SH-SY5Y (cell line): ENCODE data around the gene EYA2.

Source experiments
- GATA2 ChIP-seq: IDR thresholded peaks from 2 replicates; pipeline ENCODE4 v1.6.1; 2011; ENCODE audit warnings: mild to moderate bottlenecking, low read depth, low read length
- GATA3 ChIP-seq: IDR thresholded peaks from 2 replicates; pipeline ENCODE4 v1.6.1; 2011; ENCODE audit warnings: low read depth, mild to moderate bottlenecking, low read length, moderate library complexity

EYA2 gene

DNA sequence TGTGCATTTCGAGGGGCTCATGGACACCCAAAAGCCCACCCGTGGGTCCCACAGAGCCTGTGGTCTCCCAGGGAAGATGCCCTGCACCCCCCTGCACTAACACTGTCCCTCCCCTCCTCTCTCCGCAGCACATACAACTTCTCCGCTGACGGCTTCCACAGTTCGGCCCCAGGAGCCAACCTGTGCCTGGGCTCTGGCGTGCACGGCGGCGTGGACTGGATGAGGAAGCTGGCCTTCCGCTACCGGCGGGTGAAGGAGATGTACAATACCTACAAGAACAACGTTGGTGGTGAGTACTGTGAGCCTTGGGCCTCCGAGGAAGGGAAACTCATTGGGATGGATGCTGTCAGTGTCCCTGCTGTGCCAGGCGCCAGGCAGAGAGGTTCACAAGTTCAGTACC is 277.9 kb downstream of the EYA2 start:
- TF ChIP-seq GATA3 (no peak), GATA2 (no peak)

DNA sequence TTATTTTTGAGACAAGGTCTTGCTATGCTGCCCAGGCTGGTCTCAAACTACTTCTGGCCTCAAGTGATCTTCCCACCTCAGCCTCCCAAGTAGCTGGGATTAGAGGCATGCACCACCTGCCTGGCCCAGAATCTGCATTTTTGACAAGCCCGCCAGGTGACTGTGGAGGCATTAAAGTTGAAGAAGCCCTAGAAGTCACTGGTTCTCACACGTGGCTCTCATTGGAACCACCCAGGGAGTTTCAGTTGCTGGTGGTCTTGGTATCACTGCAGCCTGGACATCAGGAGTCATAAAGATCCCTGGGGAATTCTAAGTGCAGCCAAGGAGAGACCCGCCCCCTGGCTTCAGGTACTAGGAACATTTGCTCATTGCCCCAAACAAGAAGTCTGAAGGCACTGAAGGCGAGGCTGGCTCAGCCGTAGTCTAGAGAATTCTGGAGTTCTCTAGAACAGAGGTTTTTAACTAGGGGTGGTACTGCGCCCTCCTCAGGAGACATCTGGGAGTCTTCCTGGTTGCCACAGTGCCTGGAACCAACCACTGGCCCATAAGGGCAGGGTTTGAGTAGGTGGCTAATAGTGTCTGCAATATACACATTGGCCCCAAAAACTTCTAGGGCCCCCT is 279.1 kb downstream of the EYA2 start:
- TF ChIP-seq GATA3 (no peak), GATA2 (no peak)

DNA sequence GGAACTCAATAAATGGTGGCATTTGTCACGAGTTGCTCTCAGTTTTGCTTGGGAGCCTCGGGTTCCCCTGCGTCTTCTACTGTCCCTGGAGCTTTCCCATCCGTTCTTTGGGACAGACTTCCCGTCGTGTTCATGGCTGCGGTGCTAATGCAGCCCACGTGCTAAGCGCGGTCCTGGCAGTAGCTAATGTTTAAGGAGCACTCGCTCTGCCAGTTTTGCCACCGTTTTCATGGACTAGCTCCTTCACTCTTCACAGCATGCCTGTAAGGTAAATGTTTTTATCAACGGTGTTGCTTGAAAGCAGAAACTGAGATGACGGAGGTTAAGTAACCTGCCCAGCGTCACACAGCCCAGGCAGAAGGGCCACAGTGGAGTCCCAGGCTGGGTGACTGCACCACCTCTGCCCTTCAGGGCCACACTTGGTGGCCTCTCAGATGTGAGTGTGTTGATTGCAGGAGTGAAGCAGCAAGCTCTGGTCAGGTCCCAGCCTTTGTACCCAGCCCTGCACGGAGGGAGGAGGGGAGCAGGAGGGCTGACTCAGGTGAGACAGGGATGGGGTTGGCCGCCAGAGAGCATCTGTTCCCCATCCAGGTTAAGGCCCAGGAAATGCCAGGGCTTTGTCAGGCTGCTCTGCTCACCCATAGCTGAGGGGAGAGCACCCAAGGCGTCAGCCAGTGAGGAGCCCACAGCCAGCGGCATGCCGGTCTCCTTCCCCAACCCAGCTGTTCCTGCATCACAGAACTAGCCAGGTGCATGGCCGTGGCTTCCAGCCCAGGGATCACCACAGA is 280.0 kb downstream of the EYA2 start:
- TF ChIP-seq GATA3: no peak

DNA sequence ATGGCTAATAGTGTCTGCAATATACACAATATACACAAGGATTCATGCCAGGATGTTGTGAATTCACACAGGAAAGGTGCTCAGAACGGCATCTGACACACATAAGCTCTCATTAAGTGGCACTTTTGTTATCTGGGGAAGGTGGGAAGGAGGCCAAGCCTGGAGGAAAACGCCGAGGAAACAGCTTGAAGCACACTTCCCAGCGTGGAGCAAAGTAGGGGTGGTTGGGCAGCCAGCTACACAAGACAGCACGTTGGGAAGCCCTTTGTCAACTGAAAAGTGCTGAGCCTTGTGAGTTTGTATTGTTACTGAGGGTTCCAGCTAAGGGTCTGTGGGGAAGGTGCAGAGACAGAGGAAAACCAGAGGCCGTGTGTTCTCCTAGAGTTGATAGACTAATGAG is 280.9 kb downstream of the EYA2 start:
- TF ChIP-seq GATA2: no peak
- no peak for TF ChIP-seq GATA3

DNA sequence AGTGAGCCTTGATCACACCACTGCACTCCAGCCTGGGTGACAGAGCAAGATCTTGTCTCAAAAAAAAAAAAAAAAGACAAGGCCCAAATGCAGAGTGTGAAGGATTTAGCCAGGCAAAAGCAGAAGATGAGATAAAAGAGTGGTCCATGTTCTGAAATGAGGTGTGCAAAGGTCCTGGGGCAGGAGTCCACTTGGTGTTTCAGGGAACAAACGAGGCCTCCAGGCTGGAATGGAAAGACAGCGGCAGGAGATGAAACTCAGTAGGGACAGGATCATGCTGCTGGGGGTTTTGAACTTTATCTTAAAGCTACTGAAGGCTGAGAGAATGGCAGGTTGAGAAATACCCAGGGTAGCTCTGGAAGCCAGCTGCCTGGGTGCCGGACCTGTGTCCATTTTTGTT is 283.6 kb downstream of the EYA2 start:
- no peak for TF ChIP-seq GATA3
- TF ChIP-seq GATA2: no peak

DNA sequence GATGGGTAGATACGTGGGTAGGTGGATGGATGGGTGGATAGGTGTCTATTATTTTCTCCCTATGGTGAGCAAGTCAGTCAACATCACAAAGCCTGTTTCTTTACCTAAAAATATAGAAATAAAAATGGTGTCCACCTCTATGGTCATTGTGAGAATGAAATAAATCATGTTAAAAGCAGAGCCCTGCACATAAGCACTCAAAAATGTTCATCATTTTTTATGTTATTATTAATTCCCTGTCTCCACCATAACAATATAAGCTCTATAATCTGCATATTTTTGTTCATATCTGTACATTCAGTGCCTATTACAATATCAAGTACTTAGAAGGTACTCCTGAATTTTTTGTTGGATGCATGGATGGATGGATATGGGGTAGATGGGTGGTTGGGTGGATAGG is 284.2 kb downstream of the EYA2 start:
- TF ChIP-seq GATA2 (no peak), GATA3 (no peak)

DNA sequence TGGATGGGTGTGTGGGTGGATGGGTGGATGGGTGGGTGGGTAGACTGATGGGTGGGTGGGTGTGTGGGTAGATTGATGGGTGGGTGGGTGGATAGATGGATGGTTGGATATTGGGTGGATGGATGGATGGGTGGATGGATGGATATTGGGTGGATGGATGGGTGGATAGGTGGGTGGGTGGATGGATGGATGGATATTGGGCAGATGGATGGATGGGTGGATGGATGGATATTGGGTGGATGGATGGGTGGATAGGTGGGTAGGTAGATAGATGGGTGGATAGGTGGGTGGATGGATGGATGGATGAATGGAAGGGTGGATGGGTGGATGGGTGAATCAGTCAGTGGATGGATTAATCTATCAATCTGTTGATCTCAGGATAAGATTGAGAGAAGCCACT is 284.6 kb downstream of the EYA2 start:
- TF ChIP-seq GATA3 (no peak), GATA2 (no peak)

DNA sequence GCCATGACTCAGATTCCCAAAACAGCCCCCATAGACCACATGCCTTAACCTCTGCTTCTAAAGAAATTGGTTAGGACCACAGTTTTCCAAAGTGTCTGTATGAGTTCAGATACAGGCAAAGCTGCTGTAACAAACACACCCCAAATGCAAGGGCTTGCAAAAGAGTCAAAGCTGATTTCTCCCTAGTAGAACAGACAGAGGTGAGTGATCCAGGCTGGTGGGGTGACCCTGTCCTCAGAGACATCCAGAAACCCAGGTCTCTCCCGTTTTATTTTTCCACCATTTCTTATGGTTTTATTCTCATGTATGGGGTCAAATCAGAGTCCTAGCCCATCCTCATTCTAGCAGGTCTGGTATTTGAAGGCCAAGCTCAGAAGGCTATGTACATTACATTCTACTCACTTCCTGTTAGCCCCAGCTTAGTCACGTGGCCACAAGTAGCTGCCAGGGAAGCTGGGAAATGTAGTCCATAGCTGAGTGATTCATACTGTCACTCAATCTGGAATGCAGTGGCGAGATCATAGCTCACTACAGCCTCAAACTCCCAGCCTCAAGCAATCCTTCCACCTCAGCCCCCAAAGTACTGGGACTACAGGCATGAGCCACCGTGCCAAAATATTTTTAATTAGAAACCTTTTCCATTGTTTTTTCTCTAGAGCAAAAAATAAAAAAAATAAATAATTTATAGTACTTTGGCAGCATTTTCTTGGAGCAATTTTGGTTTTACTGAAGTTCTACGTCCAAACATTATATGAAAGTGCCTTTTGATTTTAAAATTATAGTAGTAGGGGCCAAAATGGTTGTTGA is 286.6 kb downstream of the EYA2 start:
- TF ChIP-seq GATA3 (no peak), GATA2 (no peak)

DNA sequence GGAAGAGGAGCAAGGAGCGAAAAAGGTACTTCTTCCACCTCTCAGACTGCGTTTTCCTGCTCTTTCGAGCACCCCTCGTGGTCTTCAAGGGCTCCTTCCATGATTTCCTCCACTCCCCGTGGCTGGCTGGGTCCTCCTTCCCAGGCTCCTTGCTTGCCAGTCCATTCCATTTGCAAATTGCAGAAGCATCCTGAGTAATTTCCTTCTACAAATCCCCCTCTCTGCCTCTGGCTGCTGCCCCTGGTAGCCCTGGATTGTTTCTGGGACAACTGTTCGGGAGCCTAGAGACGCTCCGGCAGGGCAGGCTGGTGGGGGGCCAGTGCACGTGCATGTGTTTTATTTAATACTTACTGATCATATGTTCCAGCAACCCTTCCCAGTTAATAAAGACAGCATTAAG is 288.7 kb downstream of the EYA2 start:
- no peak for TF ChIP-seq GATA3
- TF ChIP-seq GATA2: no peak

DNA sequence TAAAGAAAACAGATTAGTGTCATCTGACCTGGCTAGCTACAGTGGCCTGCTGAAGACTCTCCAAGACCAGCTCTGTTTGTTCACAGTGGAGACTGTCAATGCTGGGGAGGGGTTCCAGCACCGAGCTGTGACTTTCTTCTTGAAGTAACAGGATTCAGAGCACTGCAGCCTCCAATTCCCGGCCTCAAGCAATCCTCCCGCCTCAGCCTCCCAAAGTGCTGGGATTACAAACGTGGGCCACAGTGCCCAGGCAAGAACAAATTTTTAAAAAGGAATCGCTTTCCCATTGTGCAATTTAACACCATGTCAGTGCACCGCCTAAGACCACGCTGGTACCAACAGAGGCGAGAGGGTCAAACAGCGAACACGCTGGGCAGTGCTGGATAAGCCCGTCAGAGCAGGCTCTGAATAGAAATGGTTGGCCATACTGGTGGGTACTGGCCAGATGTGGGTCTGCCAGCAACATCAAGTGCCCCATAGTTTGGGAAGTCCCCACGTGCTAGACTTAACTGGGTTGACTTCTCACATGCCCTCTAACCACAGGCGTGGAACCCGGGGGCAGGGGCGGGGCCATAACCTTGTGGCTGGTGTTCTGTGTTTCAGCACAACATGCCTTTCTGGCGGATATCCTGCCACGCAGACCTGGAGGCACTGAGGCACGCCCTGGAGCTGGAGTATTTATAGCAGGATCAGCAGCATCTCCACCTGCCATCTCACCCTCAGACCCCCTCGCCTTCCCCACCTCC is 293.0 kb downstream of the EYA2 start:
- TF ChIP-seq GATA2 (no peak), GATA3 (no peak)

DNA sequence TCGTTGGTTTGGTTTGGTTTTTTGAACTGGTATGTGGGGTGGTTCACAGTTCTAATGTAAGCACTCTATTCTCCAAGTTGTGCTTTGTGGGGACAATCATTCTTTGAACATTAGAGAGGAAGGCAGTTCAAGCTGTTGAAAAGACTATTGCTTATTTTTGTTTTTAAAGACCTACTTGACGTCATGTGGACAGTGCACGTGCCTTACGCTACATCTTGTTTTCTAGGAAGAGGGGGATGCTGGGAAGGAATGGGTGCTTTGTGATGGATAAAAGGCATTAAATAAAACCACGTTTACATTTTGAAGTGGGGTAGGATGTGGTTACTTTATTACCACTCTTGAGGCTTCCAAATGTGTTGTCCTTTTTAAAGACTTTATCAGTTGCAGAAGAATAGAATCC is 293.9 kb downstream of the EYA2 start:
- no peak for TF ChIP-seq GATA3
- no peak for TF ChIP-seq GATA2

DNA sequence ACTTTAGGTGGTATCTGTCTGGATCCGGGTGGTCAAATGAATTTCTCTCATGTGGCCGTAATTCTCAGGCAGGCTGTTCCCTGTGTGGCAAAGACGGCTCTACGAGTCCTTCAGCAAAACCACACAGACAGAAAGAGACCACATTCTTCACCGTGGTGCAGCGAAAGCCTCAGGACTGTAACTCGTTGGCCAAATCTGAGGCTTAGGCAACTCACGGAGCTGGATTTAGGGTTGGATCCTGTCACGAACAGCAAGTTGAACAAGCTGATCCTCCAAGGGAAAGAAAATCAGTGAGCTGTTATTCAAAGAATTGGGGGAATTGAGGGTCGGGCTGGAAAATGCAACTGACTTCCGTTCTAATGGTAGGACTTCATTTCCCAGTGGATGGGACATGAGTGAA is 294.4 kb downstream of the EYA2 start:
- TF ChIP-seq GATA2: no peak
- no peak for TF ChIP-seq GATA3

DNA sequence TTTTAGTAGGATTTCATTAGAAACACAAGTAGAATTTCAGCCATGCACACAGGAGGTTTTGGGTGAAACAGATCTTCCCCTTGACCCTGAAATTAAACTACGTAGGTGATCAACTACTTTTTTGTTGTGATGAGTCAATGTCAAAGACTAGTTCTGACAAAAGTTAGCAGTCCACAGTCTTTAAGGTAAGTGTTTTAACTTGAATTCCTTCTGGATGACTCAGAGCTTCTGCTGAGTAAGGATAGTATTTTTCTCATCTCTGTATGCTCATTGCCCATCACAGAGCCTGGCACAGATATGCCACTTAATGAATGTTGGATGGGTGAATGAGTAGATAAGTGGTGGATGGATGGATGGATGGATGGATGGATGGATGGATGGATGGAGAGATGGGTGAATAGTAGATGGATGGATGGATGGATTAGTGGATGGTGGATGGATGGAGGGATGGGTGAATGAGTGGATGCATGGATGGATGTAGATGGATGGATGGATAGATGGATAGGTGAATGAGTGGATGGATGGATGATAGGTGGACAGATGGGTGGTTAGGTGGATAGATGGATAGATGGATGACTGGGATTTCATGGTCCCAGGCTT is 296.5 kb downstream of the EYA2 start:
- TF ChIP-seq GATA2 (no peak), GATA3 (no peak)

DNA sequence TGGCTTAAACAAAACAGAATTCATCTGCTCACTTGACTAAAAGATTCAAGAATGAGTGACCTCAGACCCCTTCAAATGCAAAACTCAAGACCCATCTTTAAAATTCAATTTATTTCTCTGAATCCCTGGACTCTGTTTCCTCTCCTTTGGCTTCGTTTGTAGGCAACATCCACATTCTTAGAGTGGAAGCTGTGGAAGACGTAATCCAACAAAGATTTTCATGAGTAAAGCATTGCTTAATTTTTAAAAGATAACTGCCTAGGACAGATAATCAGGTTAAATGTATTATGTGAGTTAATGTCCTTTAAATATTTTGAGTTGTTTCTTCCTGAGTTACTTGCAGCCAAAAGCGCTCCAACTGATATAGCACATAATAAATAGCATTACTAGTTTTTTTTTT is 297.3 kb downstream of the EYA2 start:
- no peak for TF ChIP-seq GATA2
